OCI-LY3 (cell line): Measurements from ENCODE around the gene SPPL2A.

Experiments used
- H2AFZ ChIP-seq: fragments of 200-600, 300-600 bp; shearing (Covaris generic); 2 replicates; pipeline ENCODE4 v1.6.0; 2014; ENCODE audit warnings: antibody characterized with exemption, low read depth, low read length
- H3K27ac ChIP-seq: fragments of 200-600, 300-600 bp; sonication (generic); 2 replicates; pipeline ENCODE4 v1.5.1; 2014; ENCODE audit warnings: mild to moderate bottlenecking, low read length, moderate library complexity, mixed read lengths
- H3K27me3 ChIP-seq: fragments of 200-600, 300-600 bp; sonication (generic); 2 replicates; pipeline ENCODE4 v1.6.1; 2014; ENCODE audit warnings: low read depth, low read length, mixed read lengths
- H3K36me3 ChIP-seq: fragments of 200-600, 300-600 bp; sonication (generic); replicated peaks from 2 replicates; pipeline ENCODE3; 2014; ENCODE audit warnings: low read depth, low read length, mixed read lengths
- H3K4me1 ChIP-seq: fragments of 300-600, 200-600 bp; sonication (generic); 2 replicates; pipeline ENCODE4 v1.6.1; 2014; ENCODE audit warnings: low read length, mixed read lengths
- H3K4me2 ChIP-seq: fragments of 200-600, 300-600 bp; sonication (generic); 2 replicates; pipeline ENCODE4 v1.6.1; 2014; ENCODE audit warnings: low read length, mixed read lengths
- H3K4me3 ChIP-seq: fragments of 300-600, 200-600 bp; sonication (generic); 2 replicates; pipeline ENCODE4 v1.5.1; 2014; ENCODE audit warnings: antibody characterized with exemption, mild to moderate bottlenecking, low read length, moderate library complexity
- H3K79me2 ChIP-seq: fragments of 300-600, 200-600 bp; shearing (Covaris generic); 2 replicates; pipeline ENCODE4 v1.6.1; 2014; ENCODE audit warnings: mild to moderate bottlenecking, low read length, mixed read lengths
- H3K9ac ChIP-seq: fragments of 300-600, 200-600 bp; shearing (Covaris generic); 2 replicates; pipeline ENCODE4 v1.6.0; 2014; ENCODE audit warnings: mild to moderate bottlenecking, low read length, moderate library complexity
- H3K9me3 ChIP-seq: fragments of 200-600, 300-600 bp; shearing (Covaris generic); 2 replicates; pipeline ENCODE4 v1.6.1; 2014; ENCODE audit warnings: low read length, mixed read lengths; ENCODE audit not compliant: insufficient read depth
- H4K20me1 ChIP-seq: fragments of 200-600, 300-600 bp; sonication (generic); 2 replicates; pipeline ENCODE4 v1.6.1; 2016; ENCODE audit warnings: low read length, mixed read lengths; ENCODE audit not compliant: insufficient read depth
- EZH2phosphoT487 ChIP-seq: fragments of 200-600 bp; shearing (Covaris generic); IDR thresholded peaks from 2 replicates; pipeline ENCODE4 v1.6.1; 2018; ENCODE audit warnings: antibody characterized with exemption, mixed run types, low read depth
- TF ChIP-seq, protein P1 (sequence below): fragments of 200-600, 300-600 bp; sonication (generic); IDR thresholded peaks from 2 replicates; pipeline ENCODE4 v1.5.1; 2014; ENCODE audit warnings: antibody characterized with exemption, low read length, low read depth

SPPL2A gene

DNA sequence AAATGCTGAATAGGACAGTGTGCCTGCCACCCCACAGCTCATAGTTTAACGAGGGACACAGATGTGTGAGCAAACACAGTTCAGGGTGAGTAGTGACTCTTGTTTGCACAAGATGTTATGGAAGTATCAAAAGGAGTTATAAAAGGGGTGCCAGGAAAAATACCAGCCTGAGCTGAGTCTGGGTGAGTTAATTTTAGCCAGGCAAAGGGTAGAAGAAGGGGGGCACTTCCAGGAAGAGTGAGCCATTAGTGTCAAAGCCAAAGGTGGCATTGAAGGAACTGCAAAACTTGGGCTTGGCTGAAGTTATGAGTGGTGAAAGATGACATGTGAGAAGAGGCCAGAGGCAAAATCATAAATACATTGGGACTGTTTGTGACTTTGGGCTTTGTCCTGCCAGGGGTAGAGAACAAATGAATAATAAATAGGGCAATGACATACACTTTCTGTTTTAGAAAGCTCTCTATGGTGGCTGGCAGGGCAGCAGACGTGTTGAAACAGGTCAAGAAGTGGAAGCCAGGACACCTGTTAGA, 1.9 kb upstream of the SPPL2A start:
- H3K4me1 ChIP-seq, result peaks cover 11% of the 10 kb centered on the region
- no peak overlapping the region for H3K4me3 ChIP-seq
- no peak overlapping the region for H3K9ac ChIP-seq
- H3K9me3 ChIP-seq, result no peaks in the 10 kb centered on the region
- H3K36me3 ChIP-seq, result peaks cover 3% of the 10 kb centered on the region
- H3K27ac ChIP-seq, result no peak overlapping the region
- peaks cover 9% of the 10 kb centered on the region; the same call in 1 of the 2 replicates for H4K20me1 ChIP-seq
- no peaks in the 10 kb centered on the region for H3K27me3 ChIP-seq
- H2AFZ ChIP-seq, result peak overlapping the region; percentile 23; the same call in 1 of the 2 replicates
- TF ChIP-seq, protein P1, sequence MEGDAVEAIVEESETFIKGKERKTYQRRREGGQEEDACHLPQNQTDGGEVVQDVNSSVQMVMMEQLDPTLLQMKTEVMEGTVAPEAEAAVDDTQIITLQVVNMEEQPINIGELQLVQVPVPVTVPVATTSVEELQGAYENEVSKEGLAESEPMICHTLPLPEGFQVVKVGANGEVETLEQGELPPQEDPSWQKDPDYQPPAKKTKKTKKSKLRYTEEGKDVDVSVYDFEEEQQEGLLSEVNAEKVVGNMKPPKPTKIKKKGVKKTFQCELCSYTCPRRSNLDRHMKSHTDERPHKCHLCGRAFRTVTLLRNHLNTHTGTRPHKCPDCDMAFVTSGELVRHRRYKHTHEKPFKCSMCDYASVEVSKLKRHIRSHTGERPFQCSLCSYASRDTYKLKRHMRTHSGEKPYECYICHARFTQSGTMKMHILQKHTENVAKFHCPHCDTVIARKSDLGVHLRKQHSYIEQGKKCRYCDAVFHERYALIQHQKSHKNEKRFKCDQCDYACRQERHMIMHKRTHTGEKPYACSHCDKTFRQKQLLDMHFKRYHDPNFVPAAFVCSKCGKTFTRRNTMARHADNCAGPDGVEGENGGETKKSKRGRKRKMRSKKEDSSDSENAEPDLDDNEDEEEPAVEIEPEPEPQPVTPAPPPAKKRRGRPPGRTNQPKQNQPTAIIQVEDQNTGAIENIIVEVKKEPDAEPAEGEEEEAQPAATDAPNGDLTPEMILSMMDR, result no peak
- no peak for TF ChIP-seq EZH2phosphoT487
- H3K79me2 ChIP-seq, result peaks cover 27% of the 10 kb centered on the region
- H3K4me2 ChIP-seq, result no peak overlapping the region

DNA sequence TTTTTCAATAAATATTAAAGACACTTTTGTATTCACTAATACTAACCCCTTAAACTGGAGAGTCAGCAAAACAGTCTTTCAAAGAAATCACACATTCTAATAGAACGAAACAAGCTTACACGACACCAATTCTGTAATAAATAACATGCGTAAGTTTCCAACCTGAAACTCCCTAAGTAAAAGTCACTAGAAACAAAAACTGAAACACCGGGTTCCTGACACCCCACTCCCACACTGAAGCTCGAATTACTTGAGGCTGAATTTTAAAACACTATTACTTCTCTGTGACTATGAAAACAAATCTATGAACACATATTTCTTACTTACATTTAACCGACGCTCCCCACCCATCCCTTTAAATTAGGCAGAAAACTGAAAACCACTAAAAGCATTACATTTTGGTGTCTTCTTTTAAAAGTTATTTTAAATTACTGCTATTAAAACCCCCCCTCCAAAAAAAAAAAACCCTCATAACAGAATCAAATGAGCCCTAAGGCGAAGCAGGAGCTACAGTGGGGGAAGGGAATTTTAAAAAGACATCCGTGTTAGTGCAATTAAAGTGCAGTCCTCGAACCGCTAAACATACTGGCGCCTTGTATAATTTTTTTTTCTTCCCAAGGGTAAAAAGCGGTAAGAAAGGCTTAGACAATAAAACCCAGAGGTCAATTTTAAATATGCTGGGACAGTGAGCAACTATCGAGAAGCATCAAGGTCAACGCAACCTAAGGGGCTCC, 878 bp downstream of the SPPL2A start:
- H3K4me3 ChIP-seq, result peak overlapping the region; percentile 83
- H3K4me2 ChIP-seq, result peak overlapping the region; percentile 91
- peaks cover 6% of the 10 kb centered on the region for H3K36me3 ChIP-seq
- peak overlapping the region; percentile 17; the same call in 1 of the 2 replicates for H2AFZ ChIP-seq
- H3K27ac ChIP-seq, result peak overlapping the region; percentile 69
- H3K9me3 ChIP-seq, result no peaks in the 10 kb centered on the region
- H3K79me2 ChIP-seq, result peaks cover 54% of the 10 kb centered on the region
- H4K20me1 ChIP-seq, result peaks cover 13% of the 10 kb centered on the region
- H3K27me3 ChIP-seq, result no peaks in the 10 kb centered on the region
- peak overlapping the region; percentile 89 for H3K9ac ChIP-seq
- H3K4me1 ChIP-seq, result peaks cover 15% of the 10 kb centered on the region
- no peak for TF ChIP-seq EZH2phosphoT487
- TF ChIP-seq, protein P1, result no peak

DNA sequence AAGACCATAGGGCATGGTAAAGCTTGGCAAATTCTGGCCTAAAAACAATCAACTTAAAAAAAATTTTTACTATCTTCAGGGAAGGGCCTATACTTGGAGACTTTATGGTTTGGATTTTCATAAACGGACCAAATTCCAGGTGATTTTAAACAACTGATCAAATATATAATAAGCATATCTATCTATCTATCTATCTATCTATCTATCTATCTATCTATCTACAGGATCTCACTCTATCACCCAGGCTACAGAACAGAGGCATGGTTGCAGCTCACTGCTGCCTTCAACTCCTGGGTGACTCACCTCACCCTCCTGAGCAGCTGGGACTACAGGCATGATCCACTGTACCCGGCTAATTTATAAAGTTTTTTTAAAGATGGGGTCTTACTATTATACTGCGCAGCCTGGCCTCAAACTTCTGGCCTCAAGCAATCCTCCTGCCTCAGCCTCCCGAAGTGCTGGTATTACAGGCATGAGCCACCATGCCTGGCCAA, 6.7 kb downstream of the SPPL2A start:
- peaks cover 35% of the 10 kb centered on the region for H4K20me1 ChIP-seq
- no peak overlapping the region for H3K27ac ChIP-seq
- no peak overlapping the region for H2AFZ ChIP-seq
- no peak overlapping the region for H3K4me3 ChIP-seq
- no peak overlapping the region for H3K4me2 ChIP-seq
- H3K27me3 ChIP-seq, result no peaks in the 10 kb centered on the region
- H3K36me3 ChIP-seq, result peaks cover 6% of the 10 kb centered on the region
- H3K9me3 ChIP-seq, result no peaks in the 10 kb centered on the region
- peaks cover 95% of the 10 kb centered on the region for H3K79me2 ChIP-seq
- H3K9ac ChIP-seq, result no peak overlapping the region
- peaks cover 12% of the 10 kb centered on the region for H3K4me1 ChIP-seq
- TF ChIP-seq EZH2phosphoT487, result no peak
- TF ChIP-seq, protein P1, result no peak

DNA sequence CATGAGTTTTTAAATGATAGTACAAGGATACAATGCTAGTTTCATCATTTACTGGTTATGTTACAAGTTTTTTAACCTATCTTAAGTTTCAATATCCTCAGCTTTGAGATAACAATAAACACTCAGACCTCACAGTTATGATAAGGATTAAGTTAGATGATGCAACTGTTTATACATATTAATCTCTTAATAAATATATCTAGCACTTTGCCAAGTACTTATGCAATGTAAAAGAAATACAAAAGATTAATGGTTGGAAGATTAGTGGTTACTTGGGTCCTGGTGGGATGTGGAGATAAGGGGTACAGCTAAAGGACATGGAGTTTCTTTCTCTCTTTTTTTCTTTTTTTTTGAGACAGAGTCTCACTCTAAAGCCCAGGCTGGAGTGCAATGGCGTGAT, 12.0 kb downstream of the SPPL2A start:
- Histone ChIP-seq H3K4me1 (peaks cover 5% of the 10 kb centered on the region; the same call in 1 of the 2 replicates), H2AFZ (no peak overlapping the region), H4K20me1 (peaks cover 50% of the 10 kb centered on the region), H3K9me3 (no peaks in the 10 kb centered on the region), H3K9ac (no peak overlapping the region), H3K4me2 (no peak overlapping the region), H3K4me3 (no peak overlapping the region), H3K27me3 (no peaks in the 10 kb centered on the region), H3K27ac (no peak overlapping the region), H3K36me3 (peaks cover 2% of the 10 kb centered on the region), H3K79me2 (peaks cover 80% of the 10 kb centered on the region)
- TF ChIP-seq EZH2phosphoT487, result no peak
- TF ChIP-seq, protein P1, result no peak
